ENCODE data around the gene KMT2E. TPM values are rescaled to one million over a fixed set of nuclear protein-coding genes. Genes with fewer than 3 reads are reported as not detected.
"Not testable (repeated sequence)": the region's sequence is repeated elsewhere in the genome, so short reads cannot be mapped to it uniquely, and the experiment has no call there.

KMT2E gene
- polyA plus RNA-seq, 1 donor, result 86.0 TPM

DNA sequence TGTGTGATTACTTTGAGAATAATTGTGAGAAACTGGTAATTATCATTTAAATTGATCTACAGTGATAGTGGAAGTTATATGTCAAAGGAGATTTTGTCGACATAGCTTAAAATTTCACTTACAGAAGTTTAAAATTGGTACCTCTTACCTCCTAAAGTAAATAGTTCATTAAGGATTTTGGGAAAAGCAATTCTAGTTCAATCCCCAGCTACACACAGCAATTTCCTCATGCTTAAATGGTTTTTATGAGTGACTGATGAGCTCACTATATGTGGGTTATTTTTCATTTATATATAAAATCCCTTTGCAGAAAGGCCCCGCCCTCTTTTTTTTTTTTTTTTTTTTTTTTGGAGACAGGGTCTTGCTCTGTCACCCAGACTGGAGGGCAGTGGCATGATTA is 12.7 kb downstream of the KMT2E start:
- DNase-seq, result no peak

DNA sequence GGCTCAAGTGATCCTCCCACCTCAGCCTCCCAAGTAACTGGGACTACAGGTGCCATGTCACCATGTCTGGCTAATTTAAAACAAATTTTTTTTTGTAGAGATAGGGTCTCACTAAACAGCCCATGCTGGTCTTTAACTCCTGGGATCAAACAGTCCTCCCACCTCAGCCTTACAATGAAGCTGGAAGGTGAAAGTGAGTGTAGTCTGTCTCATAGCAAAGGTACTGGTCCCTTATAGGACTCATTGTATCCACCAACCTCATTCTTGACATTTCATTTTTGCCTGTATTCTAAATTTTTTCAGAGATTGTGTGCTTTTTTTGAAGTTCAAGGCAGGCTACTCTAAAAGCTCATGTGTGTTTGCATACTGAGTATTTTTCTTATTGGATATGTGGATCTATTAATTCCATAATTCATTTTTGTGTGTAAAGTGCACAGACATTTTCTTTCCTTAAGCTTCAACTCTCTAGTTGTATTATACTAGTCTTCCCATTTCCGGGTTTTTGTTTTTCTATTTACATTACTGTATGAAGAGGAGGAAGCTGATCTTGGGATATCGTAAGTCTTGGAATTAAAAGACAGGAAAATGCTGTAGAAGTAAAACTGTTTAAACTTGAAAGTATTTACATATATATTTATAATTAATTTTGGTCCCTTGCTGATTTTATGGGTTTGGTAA is 13.3 kb downstream of the KMT2E start:
- DNase-seq, result no peak

DNA sequence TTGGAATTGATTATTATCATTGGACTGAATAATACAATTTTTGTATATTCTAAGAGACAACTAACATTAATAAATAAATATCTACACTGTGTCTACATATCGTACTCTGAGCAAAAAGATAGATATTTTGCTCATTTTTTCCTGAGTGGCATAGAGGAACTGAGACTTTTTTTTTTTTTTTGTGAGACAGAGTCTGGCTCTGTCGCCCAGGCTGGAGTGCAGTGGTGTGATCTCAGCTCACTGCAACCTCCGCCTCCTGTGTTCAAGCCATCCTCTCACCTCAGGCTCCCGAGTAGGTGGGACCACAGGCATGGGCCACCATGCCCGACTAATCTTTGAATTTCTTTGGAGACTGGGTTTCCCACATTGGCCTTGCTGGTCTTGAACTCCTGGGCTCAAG is 14.0 kb downstream of the KMT2E start:
- no peak for DNase-seq

DNA sequence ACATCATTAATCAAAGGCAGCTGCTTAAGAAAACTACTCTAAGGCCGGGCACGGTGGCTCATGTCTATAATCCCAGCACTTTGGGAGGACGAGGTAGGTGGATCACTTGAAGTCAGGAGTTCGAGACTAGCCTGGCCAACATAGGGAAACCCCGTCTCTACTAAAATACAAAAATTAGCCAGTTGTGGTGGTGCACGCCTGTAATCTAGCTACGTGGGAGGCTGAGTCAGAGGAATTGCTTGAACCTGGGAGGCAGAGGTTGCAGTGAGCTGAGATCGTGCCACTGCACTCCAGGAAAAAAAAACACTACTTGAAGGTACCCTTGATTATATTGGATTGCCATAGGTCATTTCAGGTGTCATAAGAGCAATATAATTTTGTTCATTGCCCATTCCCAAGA is 14.9 kb downstream of the KMT2E start:
- DNase-seq, result not testable (repeated sequence)

DNA sequence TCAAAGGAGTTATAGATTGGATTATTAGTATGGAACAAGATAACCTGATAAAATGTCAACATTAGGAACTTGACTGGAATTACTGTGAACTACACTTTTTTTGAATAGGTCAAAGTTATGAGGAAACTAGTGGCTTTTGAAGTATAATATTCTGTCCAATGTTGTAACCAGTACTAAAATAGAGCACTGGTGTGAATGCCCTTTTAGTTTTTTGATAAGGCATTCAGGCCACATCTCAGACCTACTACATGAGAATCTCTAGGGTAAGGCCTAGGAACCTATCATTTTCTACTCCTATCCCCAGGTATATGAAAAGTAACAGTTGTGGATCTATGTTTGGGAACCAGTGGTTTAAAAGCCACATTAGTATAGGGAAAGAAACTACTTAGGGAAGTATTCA is 16.4 kb downstream of the KMT2E start:
- DNase-seq, result no peak

DNA sequence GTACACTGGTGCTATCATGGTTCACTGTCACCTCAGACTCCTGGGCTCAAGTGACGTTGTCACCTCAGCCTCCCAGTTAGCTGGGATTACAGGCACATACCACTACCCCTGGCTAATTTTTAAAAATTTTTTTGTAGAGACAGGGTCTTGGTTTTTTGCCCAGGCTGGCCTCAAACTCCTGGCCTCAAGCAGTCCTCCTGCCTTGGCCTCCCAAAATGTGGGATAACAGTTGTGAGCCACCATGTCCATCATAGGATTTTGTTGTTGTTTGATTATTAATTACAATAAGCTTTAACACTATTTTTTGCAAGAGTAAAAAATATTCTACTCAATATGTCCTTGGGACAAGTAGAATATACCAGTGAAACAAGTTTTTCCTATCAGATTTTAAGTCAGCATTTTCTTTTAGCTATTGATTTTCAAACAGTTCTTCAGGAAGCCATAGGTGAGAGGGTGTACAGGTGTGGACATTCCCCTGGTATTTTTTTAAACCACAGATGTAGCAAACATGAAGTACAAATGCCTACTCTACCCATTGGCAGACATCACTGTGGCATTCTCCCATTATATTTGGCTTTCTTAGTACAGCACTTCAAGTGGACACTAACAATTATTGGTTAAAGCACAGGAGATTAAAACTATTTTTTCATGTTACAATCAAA is 18.7 kb downstream of the KMT2E start:
- no peak for DNase-seq

DNA sequence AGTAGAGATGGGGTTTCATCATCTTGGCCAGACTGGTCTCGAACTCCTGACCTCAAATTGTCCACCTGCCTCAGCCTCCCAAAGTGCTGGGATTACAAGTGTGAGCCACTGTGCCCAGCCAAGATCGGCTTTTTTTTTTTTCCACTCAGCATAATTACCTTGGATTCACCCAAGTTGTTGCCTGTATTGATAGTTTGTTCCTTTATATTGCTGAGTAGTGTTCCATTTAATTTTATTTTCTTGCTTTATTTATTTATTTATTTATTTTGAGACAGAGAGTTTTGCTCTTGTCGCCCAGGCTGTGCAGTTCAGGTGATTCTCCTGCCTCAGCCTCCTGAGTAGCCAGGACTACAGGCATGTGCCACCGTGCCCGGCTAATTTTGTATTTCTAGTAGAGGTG is 21.3 kb downstream of the KMT2E start:
- no peak for DNase-seq

DNA sequence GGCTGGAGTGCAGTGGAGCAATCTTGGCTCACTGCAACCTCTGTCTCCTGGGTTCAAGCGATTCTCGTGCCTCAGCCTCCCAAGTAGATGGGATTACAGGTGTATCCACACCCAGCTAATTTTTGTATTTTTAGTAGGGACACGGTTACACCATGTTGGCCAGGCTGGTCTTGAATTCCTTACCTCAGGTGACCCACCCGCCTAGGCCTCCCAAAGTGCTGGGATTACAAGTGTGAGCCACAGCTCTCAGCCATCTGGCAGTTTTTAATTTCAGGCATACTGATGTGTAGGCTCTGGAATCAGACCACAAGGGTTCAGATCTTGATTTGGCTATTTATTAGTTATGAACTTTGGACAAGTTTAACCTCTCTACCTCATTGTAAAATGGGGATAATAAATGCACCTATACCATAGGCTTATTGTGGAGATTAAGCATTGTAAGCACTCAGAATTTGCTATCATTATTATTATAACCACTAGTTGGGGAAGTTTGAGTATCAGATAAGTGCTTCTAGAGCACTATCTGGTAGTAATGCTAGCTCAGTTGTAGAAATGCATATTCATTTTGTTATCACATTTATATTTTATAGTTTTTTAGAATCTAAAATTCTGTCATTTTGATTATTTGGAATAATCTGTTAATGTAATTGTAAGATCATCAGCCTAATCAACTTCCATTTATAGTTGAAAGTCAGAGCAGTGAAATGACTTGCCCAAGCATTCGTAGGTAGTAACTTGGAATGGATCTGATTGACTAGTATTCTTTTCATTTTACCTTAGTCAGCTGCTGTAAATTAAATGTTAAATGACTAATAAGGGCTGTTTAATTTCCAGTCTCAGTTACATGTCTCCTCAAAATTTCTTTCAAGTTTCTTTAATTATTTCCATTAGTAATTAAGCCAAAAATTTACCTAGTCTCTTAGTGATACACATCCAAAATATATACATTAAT is 22.5 kb downstream of the KMT2E start:
- no peak for DNase-seq

DNA sequence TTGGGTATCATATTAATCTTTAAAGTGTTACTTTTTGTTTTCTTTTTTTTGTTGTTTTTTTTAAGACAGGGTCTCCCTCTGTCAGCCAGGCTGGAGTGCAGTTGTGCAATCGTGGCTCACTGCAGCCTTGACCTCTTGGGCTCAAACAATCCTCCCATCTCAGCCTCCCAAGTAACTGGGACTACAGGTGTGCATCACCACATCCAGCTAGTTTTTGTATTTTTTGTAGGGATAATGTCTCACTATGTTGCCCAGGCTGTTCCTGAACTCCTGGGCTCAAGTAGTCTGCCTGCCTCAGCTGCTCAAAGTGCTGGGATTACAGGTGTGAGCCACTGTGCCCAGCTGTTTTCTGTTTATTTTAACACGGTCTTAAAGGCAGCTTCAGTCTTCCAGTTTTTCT is 23.3 kb downstream of the KMT2E start:
- no peak for DNase-seq

DNA sequence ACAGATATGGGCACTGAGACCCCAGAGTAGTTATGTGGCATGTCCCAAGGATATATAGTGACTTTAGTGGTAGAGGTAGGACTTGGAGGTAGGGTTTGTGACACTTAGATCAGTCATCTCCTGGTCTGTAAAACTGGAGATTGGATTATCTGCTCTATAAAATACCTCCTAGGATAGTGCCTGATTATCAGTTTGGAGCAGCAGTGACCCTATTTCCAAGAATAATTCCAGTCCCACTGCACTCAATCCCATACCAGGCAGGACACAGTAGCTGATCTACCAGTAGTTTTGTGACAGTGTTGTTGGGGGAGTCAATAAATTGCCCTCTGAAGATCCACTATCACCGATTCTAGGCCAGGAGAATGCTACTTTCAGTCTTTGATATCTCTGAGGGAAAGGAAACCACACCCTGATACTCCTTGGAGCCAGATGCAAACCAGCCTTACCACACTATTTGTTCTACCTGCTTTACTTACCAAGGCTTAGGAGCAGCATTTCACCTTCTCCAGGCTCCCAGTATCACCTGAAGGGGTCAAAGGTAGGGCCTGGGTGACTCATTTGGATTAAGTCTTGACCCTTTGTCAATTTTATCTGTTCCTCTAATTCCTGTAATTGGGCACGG is 30.6 kb downstream of the KMT2E start:
- no peak for DNase-seq

DNA sequence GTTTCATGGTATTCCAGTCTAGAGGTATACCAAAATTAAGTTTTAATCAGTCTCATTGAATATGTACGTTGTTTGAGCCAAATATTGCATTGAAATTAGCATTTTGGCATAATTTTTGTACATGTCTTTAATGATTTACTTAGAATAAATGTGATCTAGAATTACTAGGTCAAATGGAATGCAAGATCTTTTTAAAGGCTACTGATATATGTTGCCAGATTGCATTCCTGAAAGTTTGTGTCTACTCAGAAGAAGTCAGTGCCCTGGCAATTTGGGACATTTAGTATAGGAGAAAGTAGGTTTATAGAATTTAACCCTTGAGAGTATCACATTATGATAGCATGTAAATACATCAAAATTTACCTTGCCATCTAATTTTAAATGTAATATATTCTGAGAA is 32.4 kb downstream of the KMT2E start:
- DNase-seq, result no peak

DNA sequence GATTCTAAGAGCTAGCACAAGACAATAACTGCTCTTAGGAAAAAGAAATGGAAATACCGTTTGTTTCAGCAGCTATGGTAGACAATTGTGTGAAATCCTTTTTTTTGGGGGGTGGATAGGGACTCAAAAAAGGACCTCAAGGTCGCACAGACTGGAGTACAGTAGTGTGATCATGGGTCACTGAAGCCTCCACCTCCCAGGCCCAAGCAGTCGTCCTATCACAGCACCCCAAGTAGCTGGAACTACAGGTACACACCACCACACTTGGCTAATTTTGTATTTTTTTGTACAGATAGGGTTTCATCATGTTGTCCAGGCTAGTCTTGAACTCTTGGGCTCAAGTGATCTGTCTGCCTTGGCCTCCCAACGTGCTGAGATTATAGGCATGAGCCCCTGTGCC is 33.9 kb downstream of the KMT2E start:
- DNase-seq, result no peak

DNA sequence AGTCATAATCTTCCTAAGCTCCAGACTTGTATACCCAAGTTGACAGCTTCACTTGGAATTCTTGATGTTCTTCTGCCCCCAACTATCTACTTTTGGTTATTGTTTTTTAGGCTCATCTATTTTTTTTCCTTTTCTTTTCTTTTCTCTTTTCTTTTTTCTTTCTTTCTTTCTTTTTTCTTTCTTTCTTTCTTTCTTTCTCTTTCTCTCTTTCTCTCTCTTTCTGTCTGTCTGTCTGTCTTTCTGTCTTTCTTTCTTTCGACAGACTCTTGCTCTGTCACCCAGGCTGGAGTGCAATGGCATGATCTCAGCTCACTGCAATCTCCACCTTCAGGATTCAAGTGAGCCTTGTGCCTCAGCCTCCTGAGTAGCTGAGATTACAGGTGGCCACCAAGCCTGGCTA is 36.5 kb downstream of the KMT2E start:
- no peak for DNase-seq

DNA sequence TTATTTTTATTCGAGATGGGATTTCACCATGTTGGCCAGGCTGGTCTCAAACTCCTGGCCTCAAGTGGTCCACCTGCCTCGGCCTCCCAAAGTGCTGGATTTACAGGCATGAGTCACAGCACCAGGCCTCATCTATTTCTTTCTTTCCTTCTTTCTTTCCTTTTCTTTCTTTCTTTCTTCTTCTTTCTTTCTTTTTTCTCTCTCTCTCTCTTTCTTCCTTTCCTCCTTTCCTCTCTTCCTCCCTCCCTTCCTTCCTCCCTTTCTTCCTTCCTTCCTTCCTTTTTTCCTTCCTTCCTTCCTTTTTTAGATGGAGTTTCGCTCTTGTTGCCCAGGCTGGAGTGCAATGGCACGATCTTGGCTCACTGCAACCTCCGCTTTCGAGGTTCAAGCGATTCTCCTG is 36.9 kb downstream of the KMT2E start:
- DNase-seq, result not testable (repeated sequence)

DNA sequence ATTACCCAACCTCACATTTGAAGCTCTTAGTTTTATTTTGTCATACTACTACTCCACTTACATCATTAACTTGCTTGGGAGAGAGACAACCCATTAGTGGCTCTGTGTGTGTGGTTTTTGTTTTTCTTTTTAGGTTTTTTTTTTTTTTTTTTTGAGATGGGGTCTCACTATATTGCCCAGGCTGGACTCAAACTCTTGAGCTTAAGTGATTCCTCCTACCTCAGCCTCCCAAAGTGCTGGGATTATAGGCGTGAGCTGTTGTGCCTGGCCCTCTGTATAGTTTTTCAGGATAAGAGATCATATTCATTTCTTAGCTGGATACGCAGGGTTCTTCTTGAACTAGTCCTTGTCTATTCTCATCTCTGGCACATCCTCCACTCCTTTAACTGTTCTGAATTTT is 41.1 kb downstream of the KMT2E start:
- no peak for DNase-seq

DNA sequence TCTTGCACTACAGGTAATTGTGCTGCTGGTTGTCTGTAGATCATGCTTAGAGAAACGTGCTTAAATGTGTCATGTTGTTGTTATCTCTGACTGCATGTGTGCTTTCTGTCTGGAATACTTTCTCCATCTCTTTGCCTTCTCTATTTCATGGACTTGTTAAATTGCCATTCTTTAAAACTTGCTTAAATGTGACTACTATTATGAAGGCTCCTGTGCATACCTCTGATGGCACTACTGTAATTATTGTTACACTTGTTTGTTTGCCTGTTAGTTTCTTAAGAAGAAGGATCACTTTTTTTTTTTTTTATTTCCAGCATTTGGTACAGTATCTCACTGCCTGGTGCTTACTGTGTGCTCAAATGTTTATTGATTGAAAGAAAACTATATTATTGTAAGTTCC is 41.6 kb downstream of the KMT2E start:
- no peak for DNase-seq

DNA sequence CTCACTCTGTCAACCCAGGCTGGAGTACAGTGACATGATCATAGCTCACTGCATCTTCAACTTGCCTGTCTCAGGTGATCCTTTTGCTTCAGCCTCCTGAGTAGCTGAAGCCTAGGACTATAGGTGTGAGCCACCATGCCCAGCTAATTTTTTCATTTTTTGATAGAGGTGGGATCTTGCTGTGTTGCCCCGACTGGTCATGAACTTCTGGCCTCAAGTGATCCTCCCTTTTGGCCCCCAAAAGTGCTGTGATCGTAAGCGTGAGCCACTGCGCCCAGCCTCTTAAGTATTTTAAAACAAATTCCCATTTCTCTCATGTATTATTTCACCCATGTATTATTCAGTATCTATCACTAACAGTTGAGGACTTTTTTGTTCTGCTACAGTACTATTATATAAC is 43.5 kb downstream of the KMT2E start:
- no peak for DNase-seq

DNA sequence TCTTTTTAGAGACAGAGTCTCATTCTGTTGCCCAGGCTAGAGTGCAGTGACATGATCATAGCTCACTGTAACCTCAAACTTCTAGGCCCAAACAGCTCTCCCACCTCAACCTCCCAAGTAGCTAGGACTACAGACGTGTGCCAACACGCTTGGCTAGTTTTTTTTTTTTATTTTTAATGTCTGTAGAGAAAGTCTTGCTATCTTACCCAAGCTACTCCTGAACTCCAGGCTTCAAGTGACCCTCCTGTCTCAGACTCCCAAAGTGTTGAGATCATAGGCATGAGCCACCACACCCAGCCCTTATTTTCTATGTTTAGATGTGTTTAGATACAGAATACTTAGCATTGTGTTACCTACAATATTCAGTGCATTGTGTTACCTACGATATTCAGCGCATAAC is 46.4 kb downstream of the KMT2E start:
- no peak for DNase-seq

DNA sequence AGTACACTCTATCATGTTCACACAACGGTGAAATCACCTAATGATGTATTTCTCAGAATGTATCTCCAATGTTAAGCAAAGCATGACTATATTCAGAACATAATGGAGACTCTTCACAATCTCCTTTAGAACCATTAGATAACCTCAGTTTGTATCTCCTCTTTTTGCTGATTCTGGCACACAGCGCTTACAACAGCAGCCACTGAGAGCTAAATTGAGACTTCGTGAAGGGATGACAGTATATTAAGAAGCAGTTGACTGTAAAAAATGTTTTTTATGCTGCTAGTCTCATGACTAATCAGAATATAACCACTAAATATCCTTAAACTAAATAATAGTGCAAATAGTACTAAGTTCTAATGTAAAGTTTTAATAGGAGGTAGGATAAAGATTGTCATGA is 46.9 kb downstream of the KMT2E start:
- DNase-seq, result no peak

DNA sequence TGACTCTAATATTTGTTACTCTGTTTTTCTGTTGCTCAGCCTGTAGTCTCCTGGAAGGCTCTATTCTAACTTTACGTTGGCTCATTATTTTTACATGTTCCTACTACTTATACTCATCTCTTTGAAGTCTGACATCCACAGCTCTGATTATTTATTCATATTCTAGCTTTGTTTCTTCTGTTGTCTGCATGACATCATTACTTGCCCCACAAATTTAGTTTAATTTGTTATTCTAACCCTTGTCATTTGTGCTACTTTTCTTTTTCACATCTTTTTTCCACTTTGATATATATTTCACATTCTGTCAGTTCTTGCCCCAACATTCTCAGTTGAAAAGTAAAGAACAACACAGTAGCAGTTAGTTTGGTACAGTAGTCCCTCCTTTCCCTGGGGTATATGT is 51.1 kb downstream of the KMT2E start:
- no peak for DNase-seq

DNA sequence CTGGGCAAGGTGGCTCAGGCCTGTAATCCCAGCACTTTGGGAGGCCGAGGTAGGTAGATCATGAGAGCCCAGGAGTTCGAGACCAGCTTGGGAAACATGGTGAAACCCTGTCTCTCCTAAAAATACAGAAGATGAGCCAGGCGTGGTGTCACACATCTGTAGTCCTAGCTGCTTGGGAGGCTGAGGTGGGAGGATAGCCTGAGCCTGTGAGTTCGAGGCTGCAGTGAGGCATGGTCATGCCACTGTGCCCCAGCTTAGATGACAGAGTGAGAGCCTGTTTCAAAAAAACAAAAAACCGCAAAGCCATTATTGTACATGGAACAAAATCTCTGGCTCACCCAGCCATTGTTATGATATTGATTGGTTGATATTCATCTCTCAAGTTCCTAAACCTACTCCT is 53.7 kb downstream of the KMT2E start:
- DNase-seq, result no peak

DNA sequence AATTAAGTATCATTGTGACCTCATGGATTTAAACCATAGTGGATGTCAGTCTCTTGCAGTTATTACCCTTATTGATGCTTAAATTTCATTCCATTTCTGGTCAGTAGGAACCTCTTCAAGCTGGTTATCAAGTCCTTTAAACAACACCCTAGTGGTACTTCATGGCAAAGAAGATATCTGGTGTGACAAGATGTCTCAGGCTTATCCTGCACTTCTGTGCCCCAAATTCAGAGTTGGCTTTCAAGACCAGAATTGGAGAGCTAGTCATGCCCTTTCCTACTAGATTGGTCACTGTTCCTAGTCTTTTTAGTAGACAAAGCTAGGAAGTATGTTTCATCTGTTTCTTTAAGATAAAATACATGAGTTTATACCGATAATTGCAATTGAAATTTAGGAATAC is 54.9 kb downstream of the KMT2E start:
- no peak for DNase-seq

DNA sequence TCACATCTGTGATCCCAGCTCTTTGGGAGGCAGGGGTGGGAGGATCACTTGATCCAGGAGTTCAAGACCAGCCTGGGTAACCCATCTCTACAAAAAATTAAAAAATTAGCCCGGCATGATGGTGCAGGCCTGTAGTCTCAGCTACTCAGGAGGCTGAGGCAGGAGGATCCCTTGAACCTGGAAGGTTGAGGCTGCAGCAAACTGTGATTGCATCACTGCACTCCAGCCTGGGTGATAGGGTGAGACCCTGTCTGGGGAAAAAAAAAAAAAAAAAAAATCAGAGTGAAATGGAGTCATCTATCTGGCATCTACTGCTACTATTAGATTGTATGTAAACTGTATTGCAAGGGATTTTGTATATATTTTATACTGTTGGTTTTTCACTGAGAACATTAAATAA is 59.1 kb downstream of the KMT2E start:
- DNase-seq, result no peak
